Measurements from ENCODE around the gene UTP11. TPM values are rescaled to one million over a fixed set of nuclear protein-coding genes. Genes with fewer than 3 reads are reported as not detected.

UTP11 gene
- total and polyA plus RNA-seq, 2 of the 8 experiments (the other 6 are each of a cell fraction or from before 2014, with no cell fraction given): 19.5 to 60.5 TPM

DNA sequence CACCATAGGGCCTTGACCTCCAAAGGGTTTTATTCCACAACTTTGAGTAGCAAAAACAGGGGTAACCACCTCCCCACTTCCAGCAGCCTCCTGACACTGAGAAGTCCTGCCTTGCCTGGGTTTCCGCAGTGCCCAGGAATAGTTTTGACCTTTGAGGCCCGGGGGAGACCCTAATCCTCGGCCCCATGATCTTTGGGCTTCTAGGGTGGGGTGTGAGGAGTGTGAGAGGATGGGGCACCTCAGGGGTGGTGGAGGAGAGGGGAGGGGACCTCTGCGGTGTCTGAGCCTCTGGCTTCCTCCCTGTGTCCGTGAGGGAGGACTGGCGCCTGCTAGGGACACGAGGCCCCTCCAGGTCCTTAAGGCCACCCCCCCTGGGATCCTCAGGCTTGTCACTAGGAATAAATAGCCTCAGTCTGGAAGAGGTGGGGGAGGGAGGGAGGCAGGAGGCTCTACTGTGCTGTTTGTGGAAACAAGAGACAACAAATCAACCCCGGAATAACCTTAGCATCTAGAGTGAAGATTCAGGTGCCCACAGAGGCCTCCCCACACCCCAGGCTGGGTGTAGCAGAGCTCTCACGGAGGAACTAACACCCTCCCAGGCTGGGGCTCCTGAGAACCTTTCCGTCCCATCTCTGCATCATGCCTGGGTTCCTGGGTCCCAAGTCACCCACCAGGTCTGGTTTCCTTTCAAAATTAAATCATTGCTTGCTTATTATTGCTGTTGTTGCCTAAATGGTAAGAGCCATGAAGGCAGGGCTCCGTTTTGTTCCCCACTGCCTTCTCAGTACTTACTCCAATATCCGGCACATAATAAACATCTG, 6.3 kb upstream of the UTP11 start:
- 0 out of 2 replicates have a peak overlapping the region, but pooled peaks have one; percentile 27 for H2BK12ac ChIP-seq (ENCODE audit: low read depth, low read length)
- no peak overlapping the region for H2AK5ac ChIP-seq (ENCODE audit: low read depth, low read length)
- WGBS, 2 experiments (ENCODE audit: extremely low coverage in 1 of 2, insufficient coverage in 1 of 2, insufficient read length in 1 of 2, insufficient replicate concordance in 2 of 2, low coverage in 1 of 2, low lambda C conversion rate in 2 of 2, missing lambda C conversion rate in 1 of 2): 79% methylated on average over 8 of the region's 12 CpGs; no CpG with 5 or more reads in 1 of the 2 experiments
- no peak overlapping the region for H3K14ac ChIP-seq (ENCODE audit: insufficient read length)
- H3K4me3 ChIP-seq (ENCODE audit: extremely low read depth in 1 of 4, insufficient read depth in 2 of 4, low read depth in 3 of 4, low read length in 4 of 4): peak overlapping the region; percentile 31 to 60 (median 46); a peak in 6 of 8 replicates
- no peak overlapping the region for H3K23ac ChIP-seq (ENCODE audit: insufficient read length)
- H2BK15ac ChIP-seq (ENCODE audit: low read length): no peak overlapping the region
- no peaks in the 10 kb centered on the region for H4K20me1 ChIP-seq (replicated peaks in 1 of 2; ENCODE audit: control insufficient read depth in 1 of 2, insufficient read depth in 2 of 2, low read length in 2 of 2)
- peak overlapping the region; percentile 52; the same call in 1 of the 2 replicates for H2BK5ac ChIP-seq (ENCODE audit: low read depth, low read length)
- H3K18ac ChIP-seq (ENCODE audit: extremely low read depth, low read length): peak overlapping the region; percentile 9; the same call in 1 of the 2 replicates
- H4K5ac ChIP-seq (ENCODE audit: insufficient read length, low read depth, low read length): no peak overlapping the region
- H3K4me2 ChIP-seq (ENCODE audit: insufficient read depth in 1 of 2, low read depth in 2 of 2, low read length in 2 of 2): peak overlapping the region; percentile 66 to 86
- no peak overlapping the region for H3K56ac ChIP-seq (replicated peaks; ENCODE audit: insufficient read length, low read depth, low read length)
- no peak overlapping the region for H3K4ac ChIP-seq (replicated peaks; ENCODE audit: insufficient read length, low read depth, low read length)
- H3K79me1 ChIP-seq (ENCODE audit: low read depth, low read length): peaks cover 4% of the 10 kb centered on the region; the same call in 1 of the 2 replicates
- peaks cover 0 to 21% of the 10 kb centered on the region in 2 experiments; a peak in 3 of 4 replicates for H3K79me2 ChIP-seq (ENCODE audit: control insufficient read depth in 1 of 2, insufficient read depth in 2 of 2, low read length in 2 of 2)
- peaks cover 19 to 36% (median 23%) of the 10 kb centered on the region in 4 experiments for H3K4me1 ChIP-seq (replicated peaks in 1 of 4; ENCODE audit: control insufficient read depth in 3 of 4, insufficient read depth in 4 of 4, low read length in 3 of 4)
- H3K9ac ChIP-seq (replicated peaks in 1 of 4; ENCODE audit: extremely low read depth in 1 of 4, low read depth in 3 of 4, low read length in 3 of 4): no peak overlapping the region
- no peak overlapping the region for H2AFZ ChIP-seq (ENCODE audit: low read length)
- FAIRE-seq: no peak
- no peak overlapping the region for H3K27ac ChIP-seq (ENCODE audit: low read depth, low read length)
- peaks cover 0 to 3% (median 2%) of the 10 kb centered on the region in 4 experiments; a peak in 2 of 7 replicates for H3K27me3 ChIP-seq (replicated peaks in 1 of 4; ENCODE audit: control insufficient read depth in 3 of 4, extremely low read depth in 1 of 4, insufficient read depth in 3 of 4, low read length in 3 of 4)
- H4K8ac ChIP-seq (ENCODE audit: extremely low read depth, insufficient read depth, low read length): no peak overlapping the region
- H2BK120ac ChIP-seq (replicated peaks; ENCODE audit: low read depth, low read length): no peak overlapping the region
- H3K36me3 ChIP-seq (ENCODE audit: control insufficient read depth in 2 of 4, insufficient read depth in 4 of 4, low read length in 3 of 4): no peaks in the 10 kb centered on the region
- H4K91ac ChIP-seq (replicated peaks; ENCODE audit: insufficient read length, low read length): no peak overlapping the region
- POLR2A ChIA-PET (ENCODE audit: partially characterized antibody): interaction anchor here (0.5 kb wide), 1 partner anchor 13 kb away, joined by 3 read pairs; no protein-coding TSS in a partner anchor
- CTCF ChIA-PET (ENCODE audit: partially characterized antibody): no interaction called here
- peaks cover 7% of the 10 kb centered on the region for H3K23me2 ChIP-seq (ENCODE audit: low read depth, low read length)
- no peaks in the 10 kb centered on the region for H3K9me3 ChIP-seq (ENCODE audit: insufficient read depth in 2 of 2, low read depth in 1 of 2, low read length in 1 of 2)
- H2BK20ac ChIP-seq (ENCODE audit: low read length): no peak overlapping the region
- DNase-seq (ENCODE audit: low read depth in 1 of 2, low spot score in 2 of 2): no peak
- TF ChIP-seq JUN (IDR thresholded peaks at IDR 0.05; ENCODE audit: low read depth, low read length) (no peak), ZNF274 (IDR thresholded peaks at IDR 0.05; ENCODE audit: borderline replicate concordance, extremely low read depth, low read length) (no peak), TAF7 (optimal IDR thresholded peaks at IDR 0.05; ENCODE audit: borderline replicate concordance, low read depth, low read length) (no peak), CREB1 (IDR thresholded peaks at IDR 0.05) (no peak), GTF2F1 (IDR thresholded peaks at IDR 0.05; ENCODE audit: borderline replicate concordance, low read depth, low read length) (no peak), SP2 (IDR thresholded peaks at IDR 0.05; ENCODE audit: low read length) (no peak), CEBPB (IDR thresholded peaks at IDR 0.05; ENCODE audit: low read depth, low read length) (no peak), TBP (IDR thresholded peaks at IDR 0.05; ENCODE audit: low read depth, low read length) (no peak), KDM5A (IDR thresholded peaks at IDR 0.05; ENCODE audit: low read length) (no peak), CHD1 (IDR thresholded peaks at IDR 0.05; ENCODE audit: low read depth, low read length) (no peak), HDAC2 (IDR thresholded peaks at IDR 0.05; ENCODE audit: borderline replicate concordance in 1 of 2, low read depth in 2 of 2, low read length in 2 of 2) (no peak)
